Thyroid gland (tissue), 4 donors: ENCODE measurements around the gene DENND2C. TPM values are rescaled to one million over a fixed set of nuclear protein-coding genes. Genes with fewer than 3 reads are reported as not detected.
A peak's percentile ranks its signal among the peaks of the same experiment; 100 is the strongest.

Source experiments
- DNase-seq, 2 donors: peaks; one replicate each; pipeline ENCODE4 v3.0.0-alpha.2; 2019
- H3K27ac ChIP-seq, 3 donors: fragments of 200-600 bp; sonication (generic); 1 replicate in 2 of 3; 2 replicates in 1 of 3; pipeline ENCODE4 v1.5.1; 2016 to 2019; ENCODE audit warnings: mild to moderate bottlenecking in 1 of 3, moderate library complexity in 1 of 3
- H3K27me3 ChIP-seq: fragments of 200-600 bp; sonication (generic); one replicate; pipeline ENCODE4 v1.5.1; 2019
- H3K36me3 ChIP-seq, 2 donors: fragments of 200-600 bp; sonication (generic); one replicate each; pipeline ENCODE4 v1.5.1; 2016 to 2019
- H3K4me1 ChIP-seq, 2 donors: fragments of 200-600 bp; sonication (generic); one replicate each; pipeline ENCODE4 v1.5.1; 2017 to 2019
- H3K4me3 ChIP-seq, 3 donors: fragments of 200-600 bp; sonication (generic); replicated peaks in 1 of 3; 1 replicate in 2 of 3; 2 replicates in 1 of 3; pipeline ENCODE4 v1.5.1; 2016; ENCODE audit warnings: mild to moderate bottlenecking in 1 of 3
- H3K9me3 ChIP-seq: fragments of 200-600 bp; sonication (generic); one replicate; pipeline ENCODE4 v1.5.1; 2017
- POLR2A ChIP-seq, 2 donors: fragments of 450-650 bp; IDR thresholded peaks; one replicate each; pipeline ENCODE4 v1.6.1; 2017; ENCODE audit warnings: antibody characterized with exemption in 2 of 2, mild to moderate bottlenecking in 2 of 2, moderate library complexity in 1 of 2
- WGBS, 2 donors: methylation state at CpG; one replicate each; pipeline ENCODE4 v1.1.5; 2017; 5-methylcytosine and 5-hydroxymethylcytosine counted together
- intact Hi-C: fragments of 100-400 bp; cut with DNase I; formaldehyde crosslinking; loops from one replicate; pipeline ENCODE4 v1.15.1; 2023
- total RNA-seq, 4 donors: library from RNA; depleted of rRNA; stranded (reverse); fragments of >200 nt; gene quantifications; one replicate each; pipeline ENCODE4 v1.2.3, GENCODE V29; 2016
- TF ChIP-seq, protein P1 (sequence below), 6 experiments: fragments of 200-600 bp in 3 of 6; fragments of 450-650 bp in 3 of 6; sonication (generic) in 3 of 6; IDR thresholded peaks; one replicate each; pipeline ENCODE4 v1.5.1; 2016 to 2019; ENCODE audit warnings: antibody characterized with exemption in 6 of 6, mild to moderate bottlenecking in 2 of 6, inconsistent platforms in 1 of 6, moderate library complexity in 1 of 6

DENND2C gene
- total RNA-seq, 4 donors from 2014 or later = 2.6 to 3.9 (median 3.8) TPM

DNA sequence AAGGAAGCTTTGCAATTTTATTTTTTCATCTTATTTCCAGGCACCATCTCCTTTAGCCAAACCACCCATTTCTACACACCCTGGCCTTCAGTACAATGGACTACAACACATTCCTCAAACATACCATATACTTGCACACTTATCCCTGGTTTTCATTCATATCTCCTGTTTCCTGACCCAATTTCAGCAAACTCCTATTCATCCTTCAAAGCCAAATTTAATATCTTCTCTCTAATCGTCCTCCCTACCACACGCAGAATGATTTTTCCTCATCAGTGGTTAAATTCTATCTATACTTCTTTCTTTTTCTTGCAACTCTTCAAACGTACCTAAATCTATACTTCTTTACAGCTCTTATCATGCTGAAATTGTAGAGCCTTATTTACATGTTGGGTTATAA lies 2.9 kb downstream of the DENND2C start:
- DNase-seq = no peak
- Histone ChIP-seq H3K4me3 (no peak overlapping the region), H3K9me3 (no peaks in the 10 kb centered on the region), H3K4me1 (peaks cover 0 to 4% of the 10 kb centered on the region in 2 donors), H3K27ac (no peak overlapping the region), H3K36me3 (no peaks in the 10 kb centered on the region), H3K27me3 (no peaks in the 10 kb centered on the region)
- no peak for TF ChIP-seq POLR2A (IDR thresholded peaks at IDR 0.05)
- TF ChIP-seq, protein P1, sequence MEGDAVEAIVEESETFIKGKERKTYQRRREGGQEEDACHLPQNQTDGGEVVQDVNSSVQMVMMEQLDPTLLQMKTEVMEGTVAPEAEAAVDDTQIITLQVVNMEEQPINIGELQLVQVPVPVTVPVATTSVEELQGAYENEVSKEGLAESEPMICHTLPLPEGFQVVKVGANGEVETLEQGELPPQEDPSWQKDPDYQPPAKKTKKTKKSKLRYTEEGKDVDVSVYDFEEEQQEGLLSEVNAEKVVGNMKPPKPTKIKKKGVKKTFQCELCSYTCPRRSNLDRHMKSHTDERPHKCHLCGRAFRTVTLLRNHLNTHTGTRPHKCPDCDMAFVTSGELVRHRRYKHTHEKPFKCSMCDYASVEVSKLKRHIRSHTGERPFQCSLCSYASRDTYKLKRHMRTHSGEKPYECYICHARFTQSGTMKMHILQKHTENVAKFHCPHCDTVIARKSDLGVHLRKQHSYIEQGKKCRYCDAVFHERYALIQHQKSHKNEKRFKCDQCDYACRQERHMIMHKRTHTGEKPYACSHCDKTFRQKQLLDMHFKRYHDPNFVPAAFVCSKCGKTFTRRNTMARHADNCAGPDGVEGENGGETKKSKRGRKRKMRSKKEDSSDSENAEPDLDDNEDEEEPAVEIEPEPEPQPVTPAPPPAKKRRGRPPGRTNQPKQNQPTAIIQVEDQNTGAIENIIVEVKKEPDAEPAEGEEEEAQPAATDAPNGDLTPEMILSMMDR (IDR thresholded peaks at IDR 0.05) = no peak
- intact Hi-C loops = no loop called here
- 92 to 95% methylated on average over 3 of the region's 3 CpGs for WGBS, 2 donors

DNA sequence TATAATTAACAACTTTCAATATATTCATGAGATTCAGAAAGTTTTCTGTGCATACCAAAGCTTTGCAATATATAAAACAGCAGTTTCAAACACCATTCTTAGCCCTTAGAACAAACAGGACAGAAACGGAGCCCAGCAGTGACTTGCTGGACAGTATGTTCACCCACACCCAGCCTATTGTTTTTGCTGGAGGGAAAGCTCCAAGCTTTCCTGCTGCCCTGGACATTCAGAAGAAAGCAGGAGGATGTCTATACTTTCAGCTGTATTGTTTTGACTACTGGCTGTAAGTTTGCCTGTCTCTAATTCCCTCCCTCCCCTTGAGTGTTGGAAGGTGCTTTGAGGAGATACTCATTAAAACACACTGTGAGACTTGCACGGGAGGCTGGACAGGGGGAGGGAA lies 9.6 kb downstream of the DENND2C start:
- Histone ChIP-seq H3K4me3 (no peak overlapping the region), H3K4me1 (peaks cover 7 to 9% of the 10 kb centered on the region in 2 donors), H3K27me3 (no peaks in the 10 kb centered on the region), H3K36me3 (no peaks in the 10 kb centered on the region), H3K9me3 (no peaks in the 10 kb centered on the region), H3K27ac (no peak overlapping the region)
- DNase-seq = peak; percentile 5 to 10
- WGBS, 2 donors = 9 to 17% methylated on average over 2 of the region's 2 CpGs
- intact Hi-C loops = no loop called here
- TF ChIP-seq, protein P1 (IDR thresholded peaks at IDR 0.05) = no peak
- no peak for TF ChIP-seq POLR2A (IDR thresholded peaks at IDR 0.05)

DNA sequence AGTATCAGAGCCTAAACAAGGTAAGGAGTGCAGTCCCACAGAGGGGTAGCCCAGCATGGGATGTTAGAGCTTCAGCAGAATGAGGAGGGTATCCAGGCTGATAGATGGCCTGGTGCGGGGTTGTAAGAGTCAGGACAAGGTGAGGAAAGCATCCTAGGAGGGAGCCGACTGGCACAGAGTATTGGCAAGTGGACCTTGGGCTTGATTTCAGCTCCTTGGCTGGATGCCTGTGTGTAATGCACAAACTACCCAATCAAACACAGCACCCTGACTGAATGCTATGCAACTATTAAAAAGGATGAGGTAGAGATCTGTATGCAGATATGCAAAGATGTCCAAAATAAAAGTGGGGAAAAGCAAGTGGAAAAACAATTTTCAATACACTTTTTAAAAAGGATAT lies 18.0 kb downstream of the DENND2C start:
- Histone ChIP-seq H3K9me3 (no peaks in the 10 kb centered on the region), H3K36me3 (no peaks in the 10 kb centered on the region), H3K4me3 (no peak overlapping the region), H3K27me3 (no peaks in the 10 kb centered on the region), H3K27ac (no peak overlapping the region), H3K4me1 (no peaks in the 10 kb centered on the region)
- intact Hi-C loops = no loop called here
- no peak for DNase-seq
- 78 to 88% methylated on average over 2 of the region's 2 CpGs for WGBS, 2 donors
- no peak for TF ChIP-seq POLR2A (IDR thresholded peaks at IDR 0.05)
- TF ChIP-seq, protein P1 (IDR thresholded peaks at IDR 0.05) = no peak

DNA sequence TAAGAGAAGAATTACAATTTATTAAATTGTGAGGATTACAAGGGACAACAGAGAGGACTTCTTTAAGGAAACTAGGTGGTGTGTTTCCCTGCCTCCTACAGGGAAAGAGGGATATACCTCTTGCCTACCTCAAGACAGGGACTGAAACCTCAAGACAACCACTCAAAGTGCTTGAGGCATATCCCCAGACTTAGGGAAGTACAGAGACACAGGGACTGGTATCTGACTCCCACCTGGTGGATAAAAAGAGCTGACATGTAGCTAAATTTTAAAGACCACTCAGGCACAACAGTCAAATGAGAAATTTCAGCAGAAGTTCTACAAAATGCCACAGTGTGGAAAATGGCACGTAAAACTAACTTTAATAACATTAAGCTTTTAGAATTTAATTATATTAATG lies 21.3 kb downstream of the DENND2C start:
- Histone ChIP-seq H3K27ac (no peak overlapping the region), H3K4me1 (no peaks in the 10 kb centered on the region), H3K4me3 (no peak overlapping the region), H3K36me3 (no peaks in the 10 kb centered on the region), H3K9me3 (no peaks in the 10 kb centered on the region), H3K27me3 (no peaks in the 10 kb centered on the region)
- 91 to 100% methylated on average over 1 of the region's 1 CpG for WGBS, 2 donors
- intact Hi-C loops = no loop called here
- no peak for DNase-seq
- no peak for TF ChIP-seq POLR2A (IDR thresholded peaks at IDR 0.05)
- TF ChIP-seq, protein P1 (IDR thresholded peaks at IDR 0.05) = no peak

DNA sequence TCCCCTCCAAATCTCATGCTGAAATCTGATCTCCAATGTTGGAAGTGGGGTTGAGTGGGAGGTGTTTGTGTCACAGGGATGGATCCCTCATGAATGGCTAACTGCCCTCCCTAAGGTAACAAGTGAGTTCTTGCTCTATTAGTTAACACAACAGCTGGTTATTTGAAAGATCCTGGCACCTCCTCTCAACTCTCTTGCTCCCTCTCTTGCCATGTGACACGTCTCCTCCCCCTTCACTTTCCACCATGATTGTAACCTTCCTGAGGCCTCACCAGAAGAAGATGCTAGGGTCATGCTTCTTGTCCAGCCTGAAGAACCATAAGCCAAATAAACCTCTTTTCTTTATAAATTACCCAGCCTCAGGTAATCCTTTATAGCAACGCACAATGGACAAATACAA lies 28.5 kb downstream of the DENND2C start:
- WGBS, 2 donors = 89 to 92% methylated on average over 2 of the region's 2 CpGs
- no peaks in the 10 kb centered on the region for H3K36me3 ChIP-seq
- no peak overlapping the region for H3K4me3 ChIP-seq
- TF ChIP-seq, protein P1 (IDR thresholded peaks at IDR 0.05) = no peak
- no peak for TF ChIP-seq POLR2A (IDR thresholded peaks at IDR 0.05)
- intact Hi-C loops = no loop called here
- no peaks in the 10 kb centered on the region for H3K27me3 ChIP-seq
- no peaks in the 10 kb centered on the region for H3K9me3 ChIP-seq
- H3K27ac ChIP-seq = no peak overlapping the region
- DNase-seq = no peak
- no peaks in the 10 kb centered on the region for H3K4me1 ChIP-seq
